Measurements from ENCODE around the gene PLD1. TPM values are rescaled to one million over a fixed set of nuclear protein-coding genes. Genes with fewer than 3 reads are reported as not detected.

The PLD1 gene
- total RNA-seq, 1 donor from 2014 or later: 0.21 TPM

- H3K36me3 Mint-ChIP-seq: peaks cover 3% of the 10 kb centered on the region
- no peaks in the 10 kb centered on the region for H3F3A ChIP-seq (ENCODE audit: low read depth)
- no peaks in the 10 kb centered on the region for H4K20me1 ChIP-seq (ENCODE audit: low read depth)
- no peaks in the 10 kb centered on the region for H3K79me2 ChIP-seq (ENCODE audit: low read depth)
- no peaks in the 10 kb centered on the region for H3K27me3 ChIP-seq
- no peaks in the 10 kb centered on the region for H3K36me3 ChIP-seq
- TF ChIP-seq EZH2 (IDR thresholded peaks at IDR 0.05) (no peak), CTCF (IDR thresholded peaks at IDR 0.05) (peak; percentile 85), EZH2phosphoT487 (IDR thresholded peaks at IDR 0.05) (no peak)
- H3K9me3 Mint-ChIP-seq: peaks cover 9% of the 10 kb centered on the region
- H3K9me3 ChIP-seq (ENCODE audit: low read depth): no peaks in the 10 kb centered on the region
- no peak overlapping the region for H3K27ac Mint-ChIP-seq
- no peak overlapping the region for H3K4me3 ChIP-seq
- no peak overlapping the region for H3K4me3 Mint-ChIP-seq
- DNase-seq (ENCODE audit: low spot score): peak; percentile 67
- peak overlapping the region; percentile 92 for H2AFZ ChIP-seq (replicated peaks)
- no peaks in the 10 kb centered on the region for H3K27me3 Mint-ChIP-seq (ENCODE audit: insufficient read depth, low read depth)
- H3K27ac ChIP-seq: no peak overlapping the region
- no peak overlapping the region for H3K9ac ChIP-seq
- no peak overlapping the region for H3K4me2 ChIP-seq
- peaks cover 6% of the 10 kb centered on the region for H3K4me1 ChIP-seq
- peaks cover 16% of the 10 kb centered on the region for H3K4me1 Mint-ChIP-seq
These were observed 195.9 kb downstream of the PLD1 start for GRCh38 chr3:171614318-171614921.

GRCh38 chr3:171607452-171607851 lies 202.8 kb downstream of the PLD1 start:
- no peak for DNase-seq (ENCODE audit: low spot score)
- H3K36me3 Mint-ChIP-seq: no peaks in the 10 kb centered on the region
- no peaks in the 10 kb centered on the region for H3K9me3 Mint-ChIP-seq
- H3K9me3 ChIP-seq (ENCODE audit: low read depth): no peaks in the 10 kb centered on the region
- no peaks in the 10 kb centered on the region for H3K27me3 Mint-ChIP-seq (ENCODE audit: insufficient read depth, low read depth)
- no peaks in the 10 kb centered on the region for H3K36me3 ChIP-seq
- no peaks in the 10 kb centered on the region for H3K79me2 ChIP-seq (ENCODE audit: low read depth)
- H3K4me3 Mint-ChIP-seq: no peak overlapping the region
- H3K27me3 ChIP-seq: no peaks in the 10 kb centered on the region
- H3K27ac ChIP-seq: no peak overlapping the region
- no peak overlapping the region for H2AFZ ChIP-seq (replicated peaks)
- no peaks in the 10 kb centered on the region for H3F3A ChIP-seq (ENCODE audit: low read depth)
- TF ChIP-seq EZH2 (IDR thresholded peaks at IDR 0.05) (no peak), CTCF (IDR thresholded peaks at IDR 0.05) (no peak), EZH2phosphoT487 (IDR thresholded peaks at IDR 0.05) (no peak)
- H3K4me3 ChIP-seq: no peak overlapping the region
- H3K9ac ChIP-seq: no peak overlapping the region
- H4K20me1 ChIP-seq (ENCODE audit: low read depth): no peaks in the 10 kb centered on the region
- H3K4me2 ChIP-seq: no peak overlapping the region
- no peak overlapping the region for H3K27ac Mint-ChIP-seq
- peaks cover 6% of the 10 kb centered on the region for H3K4me1 ChIP-seq
- H3K4me1 Mint-ChIP-seq: no peaks in the 10 kb centered on the region

- no peaks in the 10 kb centered on the region for H3K36me3 Mint-ChIP-seq
- Histone ChIP-seq H3K79me2 (ENCODE audit: low read depth) (no peaks in the 10 kb centered on the region), H3K9ac (no peak overlapping the region), H3K4me3 (no peak overlapping the region), H2AFZ (replicated peaks) (no peak overlapping the region), H3K4me1 (peaks cover 6% of the 10 kb centered on the region), H3K36me3 (no peaks in the 10 kb centered on the region), H3K9me3 (ENCODE audit: low read depth) (no peaks in the 10 kb centered on the region), H3K27me3 (no peaks in the 10 kb centered on the region), H4K20me1 (ENCODE audit: low read depth) (no peaks in the 10 kb centered on the region), H3K27ac (no peak overlapping the region), H3K4me2 (no peak overlapping the region), H3F3A (ENCODE audit: low read depth) (no peaks in the 10 kb centered on the region)
- no peaks in the 10 kb centered on the region for H3K9me3 Mint-ChIP-seq
- no peaks in the 10 kb centered on the region for H3K4me1 Mint-ChIP-seq
- H3K27ac Mint-ChIP-seq: no peak overlapping the region
- DNase-seq (ENCODE audit: low spot score): no peak
- TF ChIP-seq EZH2 (IDR thresholded peaks at IDR 0.05): no peak
- TF ChIP-seq EZH2phosphoT487 (IDR thresholded peaks at IDR 0.05): no peak
- no peak for TF ChIP-seq CTCF (IDR thresholded peaks at IDR 0.05)
- no peaks in the 10 kb centered on the region for H3K27me3 Mint-ChIP-seq (ENCODE audit: insufficient read depth, low read depth)
- H3K4me3 Mint-ChIP-seq: no peak overlapping the region
These were observed 204.0 kb downstream of the PLD1 start for GRCh38 chr3:171606151-171606751.
